Endothelial cell of umbilical vein (primary cell): ENCODE data around the gene OR4K17. TPM values are rescaled to one million over a fixed set of nuclear protein-coding genes. Genes with fewer than 3 reads are reported as not detected.

Source experiments
- BruUV-seq: library from RNA; stranded (reverse); fragments of 400-500 nt; replicated peaks from 2 replicates; lab custom pipeline; 2021; lab: Mats Ljungman, UMichigan
- CTCF ChIA-PET: fragments of 300-600, 350-600 bp; sonication (Branson Sonifier 250); formaldehyde crosslinking; loops from one replicate; lab custom pipeline; 2021; ENCODE audit warnings: antibody characterized with exemption, inconsistent platforms; lab: Charles Lee
- POLR2A ChIA-PET: fragments of 300-600, 350-600 bp; sonication (Branson Sonifier 250); formaldehyde crosslinking; loops from one replicate; lab custom pipeline; 2021; ENCODE audit warnings: antibody characterized with exemption, inconsistent platforms; lab: Charles Lee
- DNase-seq: peaks from one replicate; pipeline ENCODE4 v3.0.0-alpha.2; 2011; ENCODE audit warnings: low read depth, low spot score
- FAIRE-seq: peaks from 2 replicates; lab custom pipeline; 2011; peaks lifted over from hg19 to GRCh38; lab: Jason Lieb, UNC
- H2AFZ ChIP-seq: 2 replicates; pipeline ENCODE4 v1.6.0; 2012; ENCODE audit warnings: low read depth, low read length, control low read depth, inconsistent platforms
- H3K27ac ChIP-seq: 2 replicates; pipeline ENCODE4 v1.5.1; 2011; ENCODE audit warnings: low read depth, mild to moderate bottlenecking, control low read depth, low read length, moderate library complexity; ENCODE audit not compliant: insufficient read depth
- H3K27me3 ChIP-seq, 2 experiments: 2 replicates each; pipeline versions ENCODE4 v1.6.0 to v1.6.1; 2011; ENCODE audit warnings: low read length in 2 of 2, mixed read lengths in 1 of 2; ENCODE audit not compliant: control insufficient read depth in 2 of 2, insufficient read depth in 2 of 2
- H3K36me3 ChIP-seq, 2 experiments: 2 replicates in 1 of 2; 3 replicates in 1 of 2; pipeline ENCODE4 v1.5.1; 2011; ENCODE audit warnings: low read length in 2 of 2, mild to moderate bottlenecking in 1 of 2, moderate library complexity in 1 of 2; ENCODE audit not compliant: control insufficient read depth in 2 of 2, insufficient read depth in 2 of 2; ENCODE audit errors: extremely low read depth in 1 of 2
- H3K4me1 ChIP-seq: 3 replicates; pipeline ENCODE4 v1.5.1; 2011; ENCODE audit warnings: mild to moderate bottlenecking, low read length; ENCODE audit not compliant: control insufficient read depth, insufficient read depth; ENCODE audit errors: extremely low read depth
- H3K4me2 ChIP-seq: 2 replicates; pipeline ENCODE4 v1.6.1; 2011; ENCODE audit warnings: low read length, control low read depth, mixed read lengths; ENCODE audit not compliant: insufficient read depth
- H3K4me3 ChIP-seq, 3 experiments: fragments of 200-600 bp in 1 of 3; sonication (generic), shearing (Covaris generic) in 1 of 3; replicated peaks in 1 of 3; 2 replicates each; pipeline ENCODE4 v1.5.1; 2011 to 2016; ENCODE audit warnings: control low read depth in 3 of 3, low read length in 3 of 3, mild to moderate bottlenecking in 2 of 3, inconsistent platforms in 1 of 3, low read depth in 1 of 3, moderate library complexity in 1 of 3; ENCODE audit not compliant: insufficient read depth in 1 of 3
- H3K79me2 ChIP-seq: 2 replicates; pipeline ENCODE4 v1.6.0; 2012; ENCODE audit warnings: low read length, inconsistent platforms; ENCODE audit not compliant: control insufficient read depth, insufficient read depth
- H3K9ac ChIP-seq: replicated peaks from 2 replicates; pipeline ENCODE3; 2011; ENCODE audit warnings: low read length, control low read depth; ENCODE audit not compliant: insufficient read depth; ENCODE audit errors: extremely low read depth
- H3K9me1 ChIP-seq: replicated peaks from 3 replicates; pipeline ENCODE4 v1.6.0; 2011; ENCODE audit warnings: mild to moderate bottlenecking, low read length; ENCODE audit not compliant: control insufficient read depth, insufficient read depth; ENCODE audit errors: extremely low read depth
- H3K9me3 ChIP-seq: replicated peaks from 2 replicates; pipeline ENCODE4 v1.5.1; 2012; ENCODE audit warnings: low read length, inconsistent platforms; ENCODE audit not compliant: control insufficient read depth, insufficient read depth
- H4K20me1 ChIP-seq: replicated peaks from 2 replicates; pipeline ENCODE3; 2011; ENCODE audit warnings: mild to moderate bottlenecking, low read length; ENCODE audit not compliant: control insufficient read depth, insufficient read depth; ENCODE audit errors: extremely low read depth
- CTCF ChIP-seq, 2 donors: IDR thresholded peaks; 1 replicate in 1 of 2; 2 replicates in 1 of 2; pipeline ENCODE4 v1.5.1; 2011; ENCODE audit warnings: low read length in 2 of 2, mild to moderate bottlenecking in 2 of 2, moderate library complexity in 2 of 2, control low read depth in 1 of 2, inconsistent platforms in 1 of 2, low read depth in 1 of 2; ENCODE audit not compliant: insufficient read depth in 1 of 2; ENCODE audit errors: extremely low read depth in 1 of 2
- EZH2 ChIP-seq: IDR thresholded peaks from 2 replicates; pipeline ENCODE4 v1.6.1; 2012; ENCODE audit warnings: borderline replicate concordance, low read depth, mild to moderate bottlenecking, moderate library complexity, low read length, inconsistent platforms; ENCODE audit not compliant: severe bottlenecking
- FOS ChIP-seq: IDR thresholded peaks from 2 replicates; pipeline ENCODE4 v1.6.1; 2011; ENCODE audit warnings: mild to moderate bottlenecking, low read length, moderate library complexity, borderline replicate concordance; ENCODE audit not compliant: insufficient read depth
- GATA2 ChIP-seq: IDR thresholded peaks from 2 replicates; pipeline ENCODE4 v1.7.0; 2011; ENCODE audit warnings: low read depth, mild to moderate bottlenecking, moderate library complexity, mixed read lengths, low read length; ENCODE audit not compliant: insufficient read length, insufficient read depth
- JUN ChIP-seq: IDR thresholded peaks from 2 replicates; pipeline ENCODE4 v1.6.1; 2011; ENCODE audit warnings: borderline replicate concordance, low read depth; ENCODE audit not compliant: insufficient read length, insufficient read depth
- MAX ChIP-seq: IDR thresholded peaks from 2 replicates; pipeline ENCODE4 v1.6.1; 2011; ENCODE audit not compliant: insufficient read depth, insufficient read length
- MYC ChIP-seq: IDR thresholded peaks from one replicate; pipeline ENCODE4 v1.6.1; 2011; ENCODE audit warnings: mild to moderate bottlenecking, low read depth, low read length
- POLR2A ChIP-seq: IDR thresholded peaks from 2 replicates; pipeline ENCODE4 v1.6.1; 2012; ENCODE audit warnings: low read depth, mild to moderate bottlenecking, control low read depth, low read length
- POLR2AphosphoS5 ChIP-seq: IDR thresholded peaks from 2 replicates; pipeline ENCODE4 v1.6.1; 2012; ENCODE audit warnings: low read depth, mild to moderate bottlenecking, control low read depth, low read length, moderate library complexity; ENCODE audit not compliant: insufficient read depth
- dilution Hi-C: fragments of 300-500 bp; cut with MboI; formaldehyde crosslinking; loops from one replicate; pipeline ENCODE4 v1.15.0; 2019; ENCODE audit warnings: low sequenced_read_pairs; ENCODE audit not compliant: extremely low pct_ligation_motif_present
- intact Hi-C: fragments of 100-400 bp; cut with micrococcal nuclease; formaldehyde crosslinking; loops from one replicate; pipeline ENCODE4 v1.10.0; 2022
- polyA plus RNA-seq, 4 experiments: library from polyadenylated mRNA; depleted of rRNA in 3 of 4; stranded (reverse) in 3 of 4; unstranded in 1 of 4; fragments of >200 nt; gene quantifications; 2 replicates each; pipeline versions ENCODE4 v1.2.1 to v1.2.3, GENCODE V29; 2011 to 2012; ENCODE audit warnings: missing spikeins in 1 of 4
- total RNA-seq: library from RNA; stranded (reverse); gene quantifications from 2 replicates; pipeline ENCODE4 v1.2.3, GENCODE V29; 2021

OR4K17 gene
- total and polyA plus RNA-seq, 2 donors (not counting 3 experiments of a cell fraction or from before 2014, with no cell fraction given) = not detected

GRCh38 chr14:20138520-20138919, 28.0 kb downstream of the OR4K17 start, which contains the start of gene OR4N5:
Gene OR4N5 (plus strand): TSS chr14:20138820. CDS start chr14:20143736, 4,916 bp downstream.
- DNase-seq = no peak
- ChIA-PET CTCF (no interaction called here), POLR2A (no interaction called here)
- intact Hi-C loops = no loop called here
- TF ChIP-seq CTCF (IDR thresholded peaks at IDR 0.05; ENCODE audit: extremely low read depth in 1 of 2, insufficient read depth in 1 of 2, low read depth in 1 of 2, low read length in 2 of 2) (no peak), EZH2 (no peak), FOS (no peak), POLR2AphosphoS5 (no peak), GATA2 (no peak), MYC (no peak), JUN (no peak), MAX (no peak), POLR2A (no peak)
- no peaks in the 10 kb centered on the region for H3K4me1 ChIP-seq
- no peak within 1 kb of the TSS for H3K4me3 ChIP-seq
- H2AFZ ChIP-seq = no peak within 1 kb of the TSS
- H3K79me2 ChIP-seq = no peaks in the 10 kb centered on the region
- no peaks in the 10 kb centered on the region for H4K20me1 ChIP-seq
- BruUV-seq = no TSS peak
- FAIRE-seq = no peak
- H3K9me3 ChIP-seq = peaks cover 2% of the 10 kb centered on the region
- H3K36me3 ChIP-seq = no peaks in the 10 kb centered on the region
- H3K27ac ChIP-seq = no peak within 1 kb of the TSS
- no peaks in the 10 kb centered on the region for H3K9me1 ChIP-seq
- no peak within 1 kb of the TSS for H3K9ac ChIP-seq
- no peak within 1 kb of the TSS for H3K4me2 ChIP-seq
- dilution Hi-C loops = no loop called here
- H3K27me3 ChIP-seq = no peaks in the 10 kb centered on the region
